ENCODE measurements around the gene NRG4.
"Not testable (repeated sequence)": the region's sequence is repeated elsewhere in the genome, so short reads cannot be mapped to it uniquely, and the experiment has no call there.

The NRG4 gene

GRCh38 chr15:75981149-75981815, 30.9 kb downstream of the NRG4 start:
- H3K9me2 ChIP-seq (ENCODE audit: low read depth, low read length): no peaks in the 10 kb centered on the region
- H3K27ac ChIP-seq (ENCODE audit: low read depth, low read length, poor library complexity, severe bottlenecking): no peak overlapping the region
- H3F3A ChIP-seq (ENCODE audit: insufficient read depth, low read length): no peaks in the 10 kb centered on the region
- no peaks in the 10 kb centered on the region for H3K4me1 ChIP-seq (ENCODE audit: insufficient read depth, low read length, severe bottlenecking)
- no peaks in the 10 kb centered on the region for H3K36me3 ChIP-seq (ENCODE audit: insufficient read depth, low read length)
- no peaks in the 10 kb centered on the region for H3K9me3 ChIP-seq (ENCODE audit: low read length)
- H3K4me3 ChIP-seq (ENCODE audit: low read depth, low read length, poor library complexity, severe bottlenecking): no peak overlapping the region
- TF ChIP-seq EZH2 (IDR thresholded peaks at IDR 0.05; ENCODE audit: borderline replicate concordance, low read length) (no peak), CTCF (IDR thresholded peaks at IDR 0.05; ENCODE audit: low read length) (no peak)
- no peaks in the 10 kb centered on the region for H4K20me1 ChIP-seq (ENCODE audit: insufficient read depth, low read length)
- H3K9ac ChIP-seq (ENCODE audit: low read length): no peak overlapping the region
- H3K79me2 ChIP-seq (ENCODE audit: insufficient read depth, low read length): no peaks in the 10 kb centered on the region
- no peak overlapping the region for H2AFZ ChIP-seq (ENCODE audit: low read length)
- no peak overlapping the region for H3K4me2 ChIP-seq (ENCODE audit: low read length)
- no peaks in the 10 kb centered on the region for H3K27me3 ChIP-seq (ENCODE audit: insufficient read depth, low read length)

DNA sequence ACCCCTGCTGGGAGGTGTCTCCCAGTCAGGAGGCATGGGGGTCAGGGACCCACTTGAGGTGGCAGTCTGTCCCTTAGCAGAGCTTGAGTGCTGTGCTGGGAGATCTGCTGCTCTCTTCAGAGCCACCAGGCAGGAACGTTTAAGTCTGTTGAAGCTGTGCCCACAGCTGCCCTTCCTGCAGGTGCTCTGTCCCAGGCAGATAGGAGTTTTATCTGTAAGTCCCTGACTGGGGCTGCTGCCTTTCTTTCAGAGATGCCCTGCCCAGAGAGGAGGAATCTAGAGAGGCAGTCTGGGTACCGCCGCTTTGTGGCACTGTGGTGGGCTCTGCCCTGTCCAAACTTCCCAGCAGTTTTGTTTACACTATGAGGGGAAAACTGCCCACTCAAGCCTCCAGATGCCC, 35.5 kb downstream of the NRG4 start:
- H2AFZ ChIP-seq (ENCODE audit: low read length): not testable (repeated sequence)

GRCh38 chr15:75966073-75966472, 46.2 kb downstream of the NRG4 start:
- Histone ChIP-seq H3K79me2 (ENCODE audit: insufficient read depth, low read length) (no peaks in the 10 kb centered on the region), H3K36me3 (ENCODE audit: insufficient read depth, low read length) (no peaks in the 10 kb centered on the region), H3K27me3 (ENCODE audit: insufficient read depth, low read length) (no peaks in the 10 kb centered on the region; the same call in 1 of the 2 replicates), H3K9me2 (ENCODE audit: low read depth, low read length) (no peaks in the 10 kb centered on the region; the same call in 1 of the 2 replicates), H3K9me3 (ENCODE audit: low read length) (no peaks in the 10 kb centered on the region; the same call in 1 of the 2 replicates), H3K4me1 (ENCODE audit: insufficient read depth, low read length, severe bottlenecking) (no peaks in the 10 kb centered on the region), H3K4me3 (ENCODE audit: low read depth, low read length, poor library complexity, severe bottlenecking) (no peak overlapping the region), H3K27ac (ENCODE audit: low read depth, low read length, poor library complexity, severe bottlenecking) (no peak overlapping the region), H3K4me2 (ENCODE audit: low read length) (no peak overlapping the region), H3K9ac (ENCODE audit: low read length) (no peak overlapping the region), H4K20me1 (ENCODE audit: insufficient read depth, low read length) (no peaks in the 10 kb centered on the region), H2AFZ (ENCODE audit: low read length) (no peak overlapping the region), H3F3A (ENCODE audit: insufficient read depth, low read length) (no peaks in the 10 kb centered on the region)
- no peak for TF ChIP-seq CTCF (IDR thresholded peaks at IDR 0.05; ENCODE audit: low read length)
- no peak for TF ChIP-seq EZH2 (IDR thresholded peaks at IDR 0.05; ENCODE audit: borderline replicate concordance, low read length)

More for the DNA sequence above, 35.5 kb downstream of the NRG4 start:
- not testable (repeated sequence) for H3K9me3 ChIP-seq (ENCODE audit: low read length); H3K27ac ChIP-seq (ENCODE audit: low read depth, low read length, poor library complexity, severe bottlenecking); H3K79me2 ChIP-seq (ENCODE audit: insufficient read depth, low read length); H3K36me3 ChIP-seq (ENCODE audit: insufficient read depth, low read length); H4K20me1 ChIP-seq (ENCODE audit: insufficient read depth, low read length); H3K9me2 ChIP-seq (ENCODE audit: low read depth, low read length); H3K27me3 ChIP-seq (ENCODE audit: insufficient read depth, low read length); H3K9ac ChIP-seq (ENCODE audit: low read length); H3K4me2 ChIP-seq (ENCODE audit: low read length); H3K4me3 ChIP-seq (ENCODE audit: low read depth, low read length, poor library complexity, severe bottlenecking); H3F3A ChIP-seq (ENCODE audit: insufficient read depth, low read length); H3K4me1 ChIP-seq (ENCODE audit: insufficient read depth, low read length, severe bottlenecking)

DNA sequence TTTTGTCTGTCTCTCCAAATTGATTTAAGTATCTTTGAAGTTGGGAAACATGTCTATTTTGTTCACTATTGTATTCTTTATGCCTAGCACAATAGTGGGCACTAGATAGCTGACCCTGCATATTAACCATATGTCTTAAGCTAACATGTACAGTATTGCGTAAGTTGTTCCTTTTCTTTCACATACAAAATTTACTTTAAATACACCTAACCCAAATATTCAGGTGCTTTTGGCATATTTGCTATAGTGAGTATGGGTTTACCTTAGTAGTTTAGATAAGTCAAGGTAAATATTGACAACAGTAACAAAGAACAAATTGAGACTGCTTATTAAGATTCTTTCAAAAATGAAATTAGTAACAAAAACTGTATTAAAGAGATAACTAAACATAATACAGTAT, 50.9 kb downstream of the NRG4 start:
- Histone ChIP-seq H3K9me2 (ENCODE audit: low read depth, low read length) (no peaks in the 10 kb centered on the region; the same call in 1 of the 2 replicates), H3K9me3 (ENCODE audit: low read length) (no peaks in the 10 kb centered on the region; the same call in 1 of the 2 replicates), H2AFZ (ENCODE audit: low read length) (no peak overlapping the region), H3K36me3 (ENCODE audit: insufficient read depth, low read length) (no peaks in the 10 kb centered on the region), H3K9ac (ENCODE audit: low read length) (no peak overlapping the region), H3K4me3 (ENCODE audit: low read depth, low read length, poor library complexity, severe bottlenecking) (no peak overlapping the region), H3K27ac (ENCODE audit: low read depth, low read length, poor library complexity, severe bottlenecking) (no peak overlapping the region), H3K27me3 (ENCODE audit: insufficient read depth, low read length) (no peaks in the 10 kb centered on the region; the same call in 1 of the 2 replicates), H3K4me2 (ENCODE audit: low read length) (no peak overlapping the region), H3K79me2 (ENCODE audit: insufficient read depth, low read length) (no peaks in the 10 kb centered on the region), H3F3A (ENCODE audit: insufficient read depth, low read length) (no peaks in the 10 kb centered on the region), H3K4me1 (ENCODE audit: insufficient read depth, low read length, severe bottlenecking) (no peaks in the 10 kb centered on the region), H4K20me1 (ENCODE audit: insufficient read depth, low read length) (no peaks in the 10 kb centered on the region)
- TF ChIP-seq CTCF (IDR thresholded peaks at IDR 0.05; ENCODE audit: low read length) (no peak), EZH2 (IDR thresholded peaks at IDR 0.05; ENCODE audit: borderline replicate concordance, low read length) (no peak)

Measured in OCI-LY1 (cell line).